Kidney (tissue), 14 donors: ENCODE results near the gene LRRK1. TPM values are rescaled to one million over a fixed set of nuclear protein-coding genes. Genes with fewer than 3 reads are reported as not detected.

Source experiments
- DNase-seq, 5 donors: peaks; one replicate each; pipeline ENCODE4 v3.0.0-alpha.2; 2013 to 2020
- FAIRE-seq: peaks from 2 replicates; lab custom pipeline; 2012; peaks lifted over from hg19 to GRCh38; lab: Jason Lieb, UNC
- H3K27ac ChIP-seq, 2 donors: one replicate each; pipeline ENCODE4 v1.7.0; 2013; ENCODE audit warnings: low read depth in 2 of 2, low read length in 2 of 2, inconsistent platforms in 1 of 2
- H3K27me3 ChIP-seq: one replicate; pipeline ENCODE4 v1.7.1; 2013; ENCODE audit warnings: low read length, inconsistent platforms; ENCODE audit not compliant: control insufficient read depth, insufficient read depth
- H3K36me3 ChIP-seq, 3 donors: one replicate each; pipeline versions ENCODE4 v1.7.0 to v1.7.1; 2013; ENCODE audit warnings: low read length in 3 of 3, control low read depth in 1 of 3, inconsistent platforms in 1 of 3; ENCODE audit not compliant: insufficient read depth in 3 of 3, control insufficient read depth in 2 of 3
- H3K4me1 ChIP-seq, 3 donors: one replicate each; pipeline versions ENCODE4 v1.7.0 to v1.7.1; 2013; ENCODE audit warnings: low read length in 3 of 3, inconsistent platforms in 1 of 3, low read depth in 1 of 3; ENCODE audit not compliant: control insufficient read depth in 2 of 3, insufficient read depth in 2 of 3
- H3K4me3 ChIP-seq, 3 donors: one replicate each; pipeline versions ENCODE4 v1.7.0 to v1.8.1; 2013; ENCODE audit warnings: low read length in 3 of 3, control low read depth in 1 of 3, inconsistent platforms in 1 of 3
- H3K9ac ChIP-seq, 3 donors: one replicate each; pipeline versions ENCODE4 v1.7.0 to v1.7.1; 2013; ENCODE audit warnings: low read length in 3 of 3, control low read depth in 1 of 3, inconsistent platforms in 1 of 3
- H3K9me3 ChIP-seq, 3 donors: one replicate each; pipeline versions ENCODE4 v1.7.0 to v1.7.1; 2013; ENCODE audit warnings: low read length in 3 of 3, control low read depth in 1 of 3, inconsistent platforms in 1 of 3; ENCODE audit not compliant: control insufficient read depth in 2 of 3, insufficient read depth in 1 of 3
- intact Hi-C: fragments of 100-400 bp; cut with DNase I; formaldehyde crosslinking; loops from one replicate; pipeline ENCODE4 v1.11.1; 2022
- polyA plus RNA-seq: library from polyadenylated mRNA; stranded (reverse); fragments of 350-450 nt; fragmentation: Illumina TruSeq; extraction: RNeasy Lipid Tissue Mini Kit (QIAGEN cat#74804); gene quantifications from one replicate; pipeline ENCODE4 v1.2.3, GENCODE V29; 2014; ENCODE audit warnings: low read depth, low replicate concordance; ENCODE audit not compliant: insufficient read depth
- total RNA-seq: library from RNA; stranded (reverse); fragmentation: NEBNext Ultra II Directional; extraction: Animal tissue kit (Norgen Biotek cat#: 25700); gene quantifications from one replicate; pipeline ENCODE4 v1.2.1, GENCODE V29; 2021
- TF ChIP-seq, protein P1 (sequence below): IDR thresholded peaks from 3 replicates; pipeline ENCODE4 v1.5.1; 2012; ENCODE audit warnings: mild to moderate bottlenecking, moderate library complexity, borderline replicate concordance; ENCODE audit not compliant: insufficient read depth; ENCODE audit errors: extremely low read depth
- donor health status: control.
- donor health status: control.
- donor health status: control.
- donor health status: control.
- donor health status: control.
- donor health status: DM: yes; HTN: yes; CAD: no.
- donor health status: Normal renal cell carcinoma (clear cell type).

The LRRK1 gene
- total and polyA plus RNA-seq, 2 donors from 2014 or later: 1.1 to 24.9 TPM

GRCh38 chr15:100923902-100924301 lies 4.7 kb downstream of the LRRK1 start:
- H3K9me3 ChIP-seq: no peaks in the 10 kb centered on the region
- H3K27me3 ChIP-seq: peaks cover 4% of the 10 kb centered on the region
- FAIRE-seq (no peak), DNase-seq (no peak)
- no peaks in the 10 kb centered on the region for H3K4me1 ChIP-seq
- intact Hi-C loops: no loop called here
- TF ChIP-seq, protein P1, sequence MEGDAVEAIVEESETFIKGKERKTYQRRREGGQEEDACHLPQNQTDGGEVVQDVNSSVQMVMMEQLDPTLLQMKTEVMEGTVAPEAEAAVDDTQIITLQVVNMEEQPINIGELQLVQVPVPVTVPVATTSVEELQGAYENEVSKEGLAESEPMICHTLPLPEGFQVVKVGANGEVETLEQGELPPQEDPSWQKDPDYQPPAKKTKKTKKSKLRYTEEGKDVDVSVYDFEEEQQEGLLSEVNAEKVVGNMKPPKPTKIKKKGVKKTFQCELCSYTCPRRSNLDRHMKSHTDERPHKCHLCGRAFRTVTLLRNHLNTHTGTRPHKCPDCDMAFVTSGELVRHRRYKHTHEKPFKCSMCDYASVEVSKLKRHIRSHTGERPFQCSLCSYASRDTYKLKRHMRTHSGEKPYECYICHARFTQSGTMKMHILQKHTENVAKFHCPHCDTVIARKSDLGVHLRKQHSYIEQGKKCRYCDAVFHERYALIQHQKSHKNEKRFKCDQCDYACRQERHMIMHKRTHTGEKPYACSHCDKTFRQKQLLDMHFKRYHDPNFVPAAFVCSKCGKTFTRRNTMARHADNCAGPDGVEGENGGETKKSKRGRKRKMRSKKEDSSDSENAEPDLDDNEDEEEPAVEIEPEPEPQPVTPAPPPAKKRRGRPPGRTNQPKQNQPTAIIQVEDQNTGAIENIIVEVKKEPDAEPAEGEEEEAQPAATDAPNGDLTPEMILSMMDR: no peak
- H3K36me3 ChIP-seq: no peaks in the 10 kb centered on the region
- no peak overlapping the region for H3K9ac ChIP-seq
- no peak overlapping the region for H3K4me3 ChIP-seq
- H3K27ac ChIP-seq: no peak overlapping the region

GRCh38 chr15:100924436-100924835 lies 5.3 kb downstream of the LRRK1 start:
- Histone ChIP-seq H3K27ac (no peak overlapping the region), H3K9me3 (no peaks in the 10 kb centered on the region), H3K4me3 (no peak overlapping the region), H3K27me3 (peaks cover 4% of the 10 kb centered on the region), H3K36me3 (no peaks in the 10 kb centered on the region), H3K9ac (no peak overlapping the region), H3K4me1 (no peaks in the 10 kb centered on the region)
- no peak for FAIRE-seq
- TF ChIP-seq, protein P1: no peak
- intact Hi-C loops: no loop called here
- no peak for DNase-seq

GRCh38 chr15:100925480-100925879 lies 6.3 kb downstream of the LRRK1 start:
- Histone ChIP-seq H3K9me3 (no peaks in the 10 kb centered on the region), H3K4me1 (no peaks in the 10 kb centered on the region), H3K27me3 (no peaks in the 10 kb centered on the region), H3K4me3 (no peak overlapping the region), H3K27ac (no peak overlapping the region), H3K36me3 (no peaks in the 10 kb centered on the region), H3K9ac (no peak overlapping the region)
- TF ChIP-seq, protein P1: no peak
- no peak for FAIRE-seq
- intact Hi-C loops: no loop called here
- no peak for DNase-seq

DNA sequence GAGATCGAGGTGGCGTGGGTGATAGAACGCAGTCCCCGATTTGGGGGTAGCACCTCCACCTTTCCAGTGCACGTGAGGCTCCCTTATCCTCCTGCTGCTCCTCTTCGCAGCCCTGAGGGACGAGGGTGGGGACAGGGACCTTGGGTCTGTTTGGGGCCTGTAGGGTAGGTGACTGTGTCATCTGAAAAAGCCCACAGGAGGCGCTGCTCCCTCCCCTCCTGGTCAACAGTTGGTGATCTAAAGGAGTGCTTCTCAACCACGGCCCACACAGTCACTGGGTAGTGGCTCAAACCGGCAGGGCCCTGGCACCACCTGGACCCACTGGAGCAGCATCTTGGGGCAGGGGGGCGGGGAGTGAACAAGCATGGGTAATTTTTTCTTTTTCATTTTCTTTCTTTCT lies 7.1 kb downstream of the LRRK1 start:
- intact Hi-C loops: no loop called here
- Histone ChIP-seq H3K27ac (no peak overlapping the region), H3K9me3 (no peaks in the 10 kb centered on the region), H3K4me1 (no peaks in the 10 kb centered on the region), H3K9ac (no peak overlapping the region), H3K4me3 (no peak overlapping the region), H3K27me3 (no peaks in the 10 kb centered on the region), H3K36me3 (no peaks in the 10 kb centered on the region)
- FAIRE-seq (no peak), DNase-seq (no peak)
- TF ChIP-seq, protein P1: no peak
